Measurements from ENCODE around the gene NRF1.

The NRF1 gene

DNA sequence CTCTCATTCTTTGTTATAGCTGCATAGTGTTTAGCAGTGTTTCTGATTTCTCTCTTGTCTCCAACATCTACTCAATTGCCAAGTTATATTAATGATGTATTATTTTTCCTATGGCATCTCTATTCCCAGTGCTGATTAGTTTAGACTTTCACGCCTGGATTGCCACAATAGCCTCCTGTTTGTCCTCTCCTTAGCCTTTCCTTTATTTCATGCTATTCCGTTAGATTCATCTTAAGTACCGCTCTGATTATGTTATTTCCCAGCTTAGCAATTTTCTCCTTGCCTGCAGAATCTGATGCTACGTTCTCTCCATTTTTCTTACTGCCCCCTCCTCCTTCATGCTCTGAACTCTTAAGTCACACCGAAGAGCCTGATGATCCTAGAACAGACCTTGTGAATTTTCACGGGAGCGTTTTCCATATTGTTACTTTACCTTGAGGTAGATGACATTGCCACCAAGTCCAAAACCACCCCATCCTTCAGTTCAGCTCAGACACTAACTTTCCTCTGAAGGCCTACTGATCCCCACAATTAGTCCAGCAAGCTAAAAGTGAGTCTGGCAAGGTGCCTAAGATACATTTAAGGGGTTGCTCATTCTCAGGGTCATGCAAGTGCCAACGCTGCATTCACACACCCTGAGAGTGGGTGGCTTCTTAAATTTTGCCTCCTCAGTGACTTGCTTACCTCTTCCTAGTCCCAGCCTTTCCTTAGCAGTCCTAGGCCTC is 6.6 kb upstream of the NRF1 start:
- Histone ChIP-seq H3K79me2 (ENCODE audit: low read length) (peaks cover 6% of the 10 kb centered on the region), H4K20me1 (ENCODE audit: insufficient read depth, low read length) (no peaks in the 10 kb centered on the region), H3K4me1 (ENCODE audit: low read length) (peaks cover 6% of the 10 kb centered on the region), H3K9me3 (replicated peaks; ENCODE audit: insufficient read depth, low read length) (no peaks in the 10 kb centered on the region), H3K9ac (ENCODE audit: low read length) (no peak overlapping the region), H2AFZ (ENCODE audit: low read length) (no peak overlapping the region), H3K9me2 (replicated peaks; ENCODE audit: insufficient read depth, low read length) (no peaks in the 10 kb centered on the region), H3K27ac (ENCODE audit: low read length) (no peak overlapping the region), H3K4me3 (ENCODE audit: low read length) (no peak overlapping the region), H3F3A (ENCODE audit: insufficient read depth, low read length) (peaks cover 8% of the 10 kb centered on the region; the same call in 1 of the 2 replicates), H3K36me3 (replicated peaks; ENCODE audit: insufficient read depth, low read length) (no peaks in the 10 kb centered on the region), H3K4me2 (ENCODE audit: low read depth, low read length) (no peak overlapping the region), H3K27me3 (replicated peaks; ENCODE audit: insufficient read depth, low read length) (no peaks in the 10 kb centered on the region)
- TF ChIP-seq EZH2 (optimal IDR thresholded peaks at IDR 0.05; ENCODE audit: low read depth, low read length) = no peak
- no peak for TF ChIP-seq EZH2phosphoT487 (IDR thresholded peaks at IDR 0.05; ENCODE audit: low read length)
- TF ChIP-seq, protein P1, sequence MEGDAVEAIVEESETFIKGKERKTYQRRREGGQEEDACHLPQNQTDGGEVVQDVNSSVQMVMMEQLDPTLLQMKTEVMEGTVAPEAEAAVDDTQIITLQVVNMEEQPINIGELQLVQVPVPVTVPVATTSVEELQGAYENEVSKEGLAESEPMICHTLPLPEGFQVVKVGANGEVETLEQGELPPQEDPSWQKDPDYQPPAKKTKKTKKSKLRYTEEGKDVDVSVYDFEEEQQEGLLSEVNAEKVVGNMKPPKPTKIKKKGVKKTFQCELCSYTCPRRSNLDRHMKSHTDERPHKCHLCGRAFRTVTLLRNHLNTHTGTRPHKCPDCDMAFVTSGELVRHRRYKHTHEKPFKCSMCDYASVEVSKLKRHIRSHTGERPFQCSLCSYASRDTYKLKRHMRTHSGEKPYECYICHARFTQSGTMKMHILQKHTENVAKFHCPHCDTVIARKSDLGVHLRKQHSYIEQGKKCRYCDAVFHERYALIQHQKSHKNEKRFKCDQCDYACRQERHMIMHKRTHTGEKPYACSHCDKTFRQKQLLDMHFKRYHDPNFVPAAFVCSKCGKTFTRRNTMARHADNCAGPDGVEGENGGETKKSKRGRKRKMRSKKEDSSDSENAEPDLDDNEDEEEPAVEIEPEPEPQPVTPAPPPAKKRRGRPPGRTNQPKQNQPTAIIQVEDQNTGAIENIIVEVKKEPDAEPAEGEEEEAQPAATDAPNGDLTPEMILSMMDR (IDR thresholded peaks at IDR 0.05; ENCODE audit: low read length) = no peak
- no peak for DNase-seq

- H3K36me3 ChIP-seq (replicated peaks; ENCODE audit: insufficient read depth, low read length) = no peaks in the 10 kb centered on the region
- H3K9me2 ChIP-seq (replicated peaks; ENCODE audit: insufficient read depth, low read length) = no peaks in the 10 kb centered on the region
- no peak overlapping the region for H3K4me3 ChIP-seq (ENCODE audit: low read length)
- TF ChIP-seq, protein P1 (IDR thresholded peaks at IDR 0.05; ENCODE audit: low read length) = no peak
- TF ChIP-seq EZH2phosphoT487 (IDR thresholded peaks at IDR 0.05; ENCODE audit: low read length) (no peak), EZH2 (optimal IDR thresholded peaks at IDR 0.05; ENCODE audit: low read depth, low read length) (no peak)
- no peak overlapping the region; the same call in 1 of the 2 replicates for H3K27ac ChIP-seq (ENCODE audit: low read length)
- H3K9me3 ChIP-seq (replicated peaks; ENCODE audit: insufficient read depth, low read length) = no peaks in the 10 kb centered on the region
- H3K4me1 ChIP-seq (ENCODE audit: low read length) = peaks cover 6% of the 10 kb centered on the region
- H3K9ac ChIP-seq (ENCODE audit: low read length) = no peak overlapping the region
- peaks cover 8% of the 10 kb centered on the region; the same call in 1 of the 2 replicates for H3F3A ChIP-seq (ENCODE audit: insufficient read depth, low read length)
- DNase-seq = no peak
- H2AFZ ChIP-seq (ENCODE audit: low read length) = no peak overlapping the region
- H3K27me3 ChIP-seq (replicated peaks; ENCODE audit: insufficient read depth, low read length) = no peaks in the 10 kb centered on the region
- H3K79me2 ChIP-seq (ENCODE audit: low read length) = peaks cover 18% of the 10 kb centered on the region
- no peaks in the 10 kb centered on the region for H4K20me1 ChIP-seq (ENCODE audit: insufficient read depth, low read length)
- H3K4me2 ChIP-seq (ENCODE audit: low read depth, low read length) = no peak overlapping the region
These were observed 5.4 kb upstream of the NRF1 start for GRCh38 chr7:129605960-129606614.

GRCh38 chr7:129606803-129607202 is 4.7 kb upstream of the NRF1 start:
- Histone ChIP-seq H3K9me2 (replicated peaks; ENCODE audit: insufficient read depth, low read length) (no peaks in the 10 kb centered on the region), H4K20me1 (ENCODE audit: insufficient read depth, low read length) (no peaks in the 10 kb centered on the region), H3F3A (ENCODE audit: insufficient read depth, low read length) (peaks cover 8% of the 10 kb centered on the region; the same call in 1 of the 2 replicates), H3K27ac (ENCODE audit: low read length) (peak overlapping the region; percentile 27; the same call in 1 of the 2 replicates), H3K9ac (ENCODE audit: low read length) (no peak overlapping the region), H3K4me3 (ENCODE audit: low read length) (no peak overlapping the region), H3K9me3 (replicated peaks; ENCODE audit: insufficient read depth, low read length) (no peaks in the 10 kb centered on the region), H3K4me2 (ENCODE audit: low read depth, low read length) (no peak overlapping the region), H3K36me3 (replicated peaks; ENCODE audit: insufficient read depth, low read length) (no peaks in the 10 kb centered on the region), H3K27me3 (replicated peaks; ENCODE audit: insufficient read depth, low read length) (no peaks in the 10 kb centered on the region), H3K79me2 (ENCODE audit: low read length) (peaks cover 21% of the 10 kb centered on the region), H3K4me1 (ENCODE audit: low read length) (peaks cover 6% of the 10 kb centered on the region), H2AFZ (ENCODE audit: low read length) (no peak overlapping the region)
- peak; percentile 45 for DNase-seq
- TF ChIP-seq EZH2 (optimal IDR thresholded peaks at IDR 0.05; ENCODE audit: low read depth, low read length) (no peak), EZH2phosphoT487 (IDR thresholded peaks at IDR 0.05; ENCODE audit: low read length) (no peak)
- TF ChIP-seq, protein P1 (IDR thresholded peaks at IDR 0.05; ENCODE audit: low read length) = no peak
